ENCODE measurements around the gene CD300LG. TPM values are rescaled to one million over a fixed set of nuclear protein-coding genes. Genes with fewer than 3 reads are reported as not detected.
A peak's percentile ranks its signal among the peaks of the same experiment; 100 is the strongest.
"Not testable (repeated sequence)": the region's sequence is repeated elsewhere in the genome, so short reads cannot be mapped to it uniquely, and the experiment has no call there.

CD300LG gene
- total and polyA plus RNA-seq, 8 donors, result 0.29 to 3.7 (median 0.92) TPM; not detected in 1

- WGBS, 5 donors, result 52 to 64% (median 55%) methylated on average over 4 of the region's 4 CpGs
- H3K27me3 ChIP-seq, result peaks cover 0 to 5% (median 0%) of the 10 kb centered on the region in 3 donors
- no peaks in the 10 kb centered on the region for H3K36me3 ChIP-seq
- no peak overlapping the region for H3K4me3 ChIP-seq
- no peak overlapping the region for H3K27ac ChIP-seq
- intact Hi-C loops (cut with DNase I; ENCODE audit: low total_unique reads), result no loop called here
- H3K4me1 ChIP-seq, result peaks cover 0 to 21% (median 13%) of the 10 kb centered on the region in 4 donors
- no peak for DNase-seq
- no peaks in the 10 kb centered on the region for H3K9me3 ChIP-seq
- TF ChIP-seq POLR2AphosphoS5 (IDR thresholded peaks at IDR 0.05), result no peak
These were observed 5.7 kb upstream of the CD300LG start for GRCh38 chr17:43841282-43841681.

GRCh38 chr17:43842091-43842974, 4.6 kb upstream of the CD300LG start:
- H3K4me3 ChIP-seq; H3K27ac ChIP-seq; H3K9me3 ChIP-seq; H3K27me3 ChIP-seq; H3K36me3 ChIP-seq; intact Hi-C loops (cut with DNase I; ENCODE audit: low total_unique reads): not testable (repeated sequence)
- H3K4me1 ChIP-seq, result peaks cover 0 to 32% (median 17%) of the 10 kb centered on the region in 4 donors
- 74 to 83% (median 79%) methylated on average over 30 to 54 of the region's 54 CpGs for WGBS, 5 donors
- peak in 1 of 2 donors; percentile 26 for DNase-seq

GRCh38 chr17:43842975-43843325, 4.0 kb upstream of the CD300LG start:
- no peak for DNase-seq
- H3K4me1 ChIP-seq, result peaks cover 0 to 32% (median 17%) of the 10 kb centered on the region in 4 donors
- no peaks in the 10 kb centered on the region for H3K9me3 ChIP-seq
- intact Hi-C loops (cut with DNase I; ENCODE audit: low total_unique reads), result no loop called here
- peaks cover 0 to 5% (median 0%) of the 10 kb centered on the region in 3 donors for H3K27me3 ChIP-seq
- WGBS, 5 donors, result 58 to 74% (median 69%) methylated on average over 7 of the region's 7 CpGs
- no peaks in the 10 kb centered on the region for H3K36me3 ChIP-seq
- H3K4me3 ChIP-seq, result no peak overlapping the region
- no peak overlapping the region for H3K27ac ChIP-seq
- TF ChIP-seq EP300 (IDR thresholded peaks at IDR 0.05) (no peak), POLR2A (IDR thresholded peaks at IDR 0.05) (no peak), POLR2AphosphoS5 (IDR thresholded peaks at IDR 0.05) (no peak), CTCF (IDR thresholded peaks at IDR 0.05) (no peak)

GRCh38 chr17:43844241-43844640, 2.7 kb upstream of the CD300LG start:
- DNase-seq, result no peak
- no peaks in the 10 kb centered on the region for H3K36me3 ChIP-seq
- no peak for TF ChIP-seq POLR2A (IDR thresholded peaks at IDR 0.05)
- no peak overlapping the region for H3K4me3 ChIP-seq
- H3K4me1 ChIP-seq, result peaks cover 0 to 32% (median 17%) of the 10 kb centered on the region in 4 donors
- 67 to 89% (median 83%) methylated on average over 4 to 5 of the region's 5 CpGs for WGBS, 5 donors
- intact Hi-C loops (cut with DNase I; ENCODE audit: low total_unique reads), result no loop called here
- H3K27ac ChIP-seq, result no peak overlapping the region
- H3K9me3 ChIP-seq, result no peaks in the 10 kb centered on the region
- peaks cover 0 to 12% (median 0%) of the 10 kb centered on the region in 3 donors for H3K27me3 ChIP-seq

- no peak overlapping the region for H3K4me3 ChIP-seq
- no peaks in the 10 kb centered on the region for H3K36me3 ChIP-seq
- intact Hi-C loops (cut with DNase I; ENCODE audit: low total_unique reads), result no loop called here
- DNase-seq, result no peak
- H3K9me3 ChIP-seq, result no peaks in the 10 kb centered on the region
- TF ChIP-seq CTCF (IDR thresholded peaks at IDR 0.05) (no peak), POLR2AphosphoS5 (IDR thresholded peaks at IDR 0.05) (no peak), POLR2A (IDR thresholded peaks at IDR 0.05) (no peak), EP300 (IDR thresholded peaks at IDR 0.05) (no peak)
- no peak overlapping the region for H3K27ac ChIP-seq
- whole genome bisulfite sequencing, 5 donors, result 65 to 70% (median 66%) methylated on average over 4 of the region's 4 CpGs
- peaks cover 0 to 21% (median 9%) of the 10 kb centered on the region in 4 donors for H3K4me1 ChIP-seq
- peaks cover 0 to 7% (median 0%) of the 10 kb centered on the region in 3 donors for H3K27me3 ChIP-seq
These were observed 1.2 kb upstream of the CD300LG start for GRCh38 chr17:43845766-43846165.

GRCh38 chr17:43846221-43846712, 709 bp upstream of the CD300LG start:
- Histone ChIP-seq H3K4me1 (peaks cover 0 to 16% (median 8%) of the 10 kb centered on the region in 4 donors), H3K27me3 (peaks cover 0 to 7% (median 0%) of the 10 kb centered on the region in 3 donors), H3K9me3 (no peaks in the 10 kb centered on the region), H3K4me3 (no peak overlapping the region), H3K36me3 (no peaks in the 10 kb centered on the region), H3K27ac (no peak overlapping the region)
- intact Hi-C loops (cut with DNase I; ENCODE audit: low total_unique reads), result no loop called here
- TF ChIP-seq POLR2AphosphoS5 (IDR thresholded peaks at IDR 0.05) (peak in 2 of 3 donors; percentile 28 to 79), EP300 (IDR thresholded peaks at IDR 0.05) (no peak), CTCF (IDR thresholded peaks at IDR 0.05) (peak in 5 of 7 experiments; percentile 92 to 98 (median 98)), POLR2A (IDR thresholded peaks at IDR 0.05) (no peak)
- peak; percentile 88 for DNase-seq
- WGBS, 5 donors, result 8 to 15% (median 11%) methylated on average over 13 of the region's 13 CpGs

Measured in stomach (tissue), 9 donors.